Measurements from ENCODE around the gene SLC46A3.

GRCh38 chr13:28684257-28684656, 34.5 kb downstream of the SLC46A3 start:
- no peak for TF ChIP-seq CTCF (IDR thresholded peaks at IDR 0.05; ENCODE audit: poor library complexity, severe bottlenecking)
- no peak for TF ChIP-seq RAD21 (conservative IDR thresholded peaks at IDR 0.05)
- no peak for TF ChIP-seq REST (IDR thresholded peaks at IDR 0.05; ENCODE audit: borderline replicate concordance)
- no peak for TF ChIP-seq POLR2AphosphoS5 (IDR thresholded peaks at IDR 0.05)
- no peak for TF ChIP-seq EZH2 (IDR thresholded peaks at IDR 0.05; ENCODE audit: borderline replicate concordance, insufficient read depth, low read length, poor library complexity, severe bottlenecking)
- no peak for TF ChIP-seq EP300 (conservative IDR thresholded peaks at IDR 0.05; ENCODE audit: poor library complexity, severe bottlenecking)
